NCI-H2029 treated with DMSO at 0.1 percent for 48 hours (cell line): ENCODE measurements around the gene CPTP.
"Not testable (repeated sequence)": the region's sequence is repeated elsewhere in the genome, so short reads cannot be mapped to it uniquely, and the experiment has no call there.

Experiments
- DNase-seq: peaks from one replicate; lab custom pipeline; 2025; lab: John Stamatoyannopoulos, UW

The CPTP gene

DNA sequence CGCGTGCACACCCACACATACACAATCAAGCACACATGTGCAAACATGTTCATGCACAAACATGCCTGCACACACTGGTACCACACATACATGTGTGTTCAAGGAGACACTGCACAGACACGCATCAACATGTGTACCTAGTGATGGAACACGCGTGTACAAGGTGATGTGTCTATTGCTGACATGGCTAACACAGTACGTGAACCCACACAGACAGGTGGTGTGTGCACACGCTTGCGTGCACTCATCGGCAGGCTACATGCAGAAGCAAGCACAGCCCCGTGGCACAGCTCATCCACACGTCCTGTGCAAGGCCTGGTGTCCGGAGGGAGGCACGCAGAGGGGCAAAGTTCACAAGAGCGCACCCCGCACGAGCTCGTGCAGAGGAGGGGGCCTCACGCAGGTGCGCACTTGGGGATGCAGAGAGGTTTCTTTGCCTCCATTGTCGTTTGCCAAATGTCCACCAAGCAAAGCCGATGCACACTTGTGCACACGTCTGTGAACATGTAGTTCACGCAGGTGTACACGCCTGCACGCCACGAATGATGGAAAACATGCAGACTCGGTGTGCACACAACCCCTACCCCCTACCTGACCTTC is 17.8 kb upstream of the CPTP start:
- DNase-seq, result no peak

DNA sequence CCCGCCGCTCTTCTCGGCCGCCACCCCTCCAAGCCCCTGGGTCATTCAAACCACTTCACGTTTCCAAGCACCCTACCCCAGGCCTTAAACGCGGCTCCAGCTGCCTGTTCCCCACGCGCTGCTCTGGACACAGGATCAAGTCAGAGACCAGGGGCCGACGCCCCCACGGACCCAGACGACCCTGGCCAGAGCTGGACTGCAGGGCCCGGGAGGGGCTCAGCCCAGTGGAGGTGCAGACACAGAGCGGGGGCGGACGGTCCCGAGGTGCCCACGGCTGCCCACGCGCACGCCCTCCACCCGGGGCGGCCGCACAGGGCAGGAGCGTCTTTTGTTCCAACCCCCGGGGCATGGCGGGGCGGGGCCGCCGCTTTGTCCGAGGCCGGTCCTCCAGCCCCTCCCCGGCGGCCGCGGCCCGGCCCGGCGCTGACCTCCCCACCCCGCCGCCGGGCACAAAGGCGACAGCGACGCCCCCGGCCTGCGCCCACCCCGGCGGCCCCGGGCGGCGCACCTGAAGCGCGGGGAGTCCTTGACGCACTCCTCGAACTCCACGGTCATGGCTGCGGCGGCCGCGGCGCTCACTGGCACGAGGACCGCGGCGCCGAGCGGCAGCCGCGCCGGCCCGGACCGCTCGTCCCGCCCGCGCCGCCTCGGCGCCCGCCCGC is 17.2 kb upstream of the CPTP start:
- DNase-seq, result no peak

DNA sequence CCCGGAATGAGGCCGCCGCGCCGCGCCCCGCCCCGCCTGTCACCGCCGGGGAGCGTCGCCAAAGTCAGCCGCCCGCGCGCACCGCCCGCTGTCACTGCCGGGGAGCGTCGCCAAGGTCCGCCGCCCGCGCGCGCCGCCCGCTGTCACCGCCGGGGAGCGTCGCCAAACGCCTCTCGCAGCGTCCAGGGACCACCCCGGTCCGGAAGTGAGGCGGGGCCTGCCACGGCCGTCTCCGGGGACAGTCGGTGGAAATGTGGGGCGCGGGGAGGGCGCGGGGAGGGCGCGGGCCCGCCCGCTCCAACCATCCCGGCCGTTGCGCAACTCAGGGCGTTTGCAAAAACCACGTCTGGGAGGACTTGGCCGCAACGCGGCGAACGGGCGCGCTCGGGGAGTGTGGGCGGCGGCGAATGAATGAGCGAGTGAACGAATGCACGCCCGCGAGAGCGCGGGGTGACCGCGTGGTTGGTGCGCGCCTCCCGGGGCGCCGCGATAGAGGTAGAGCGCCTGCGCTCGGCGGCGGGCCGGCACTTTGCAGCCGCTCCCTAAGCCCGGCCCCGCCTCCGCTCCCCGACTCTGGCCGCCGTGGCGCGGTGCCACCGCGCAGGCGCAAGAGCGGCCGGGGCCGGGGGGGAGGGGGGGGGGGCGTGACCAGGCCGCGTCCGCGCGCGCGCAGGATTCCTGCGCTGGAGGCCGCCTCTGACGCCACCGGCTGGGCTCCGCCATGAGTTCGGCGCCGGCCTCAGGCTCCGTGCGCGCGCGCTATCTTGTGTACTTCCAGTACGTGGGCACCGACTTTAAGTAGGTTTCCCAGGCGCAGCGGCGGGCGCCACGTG is 16.5 kb upstream of the CPTP start, which contains the start of the genes ACAP3 and PUSL1:
ACAP3 (minus strand) TSS at position 8 of the 833 bp plus-strand sequence. CDS start 115 bp downstream, outside the sequence.
PUSL1 (plus strand) TSS at position 675 of the 833 bp plus-strand sequence; CDS start at position 722, 47 bp downstream.
- DNase-seq, result peak; percentile 43

DNA sequence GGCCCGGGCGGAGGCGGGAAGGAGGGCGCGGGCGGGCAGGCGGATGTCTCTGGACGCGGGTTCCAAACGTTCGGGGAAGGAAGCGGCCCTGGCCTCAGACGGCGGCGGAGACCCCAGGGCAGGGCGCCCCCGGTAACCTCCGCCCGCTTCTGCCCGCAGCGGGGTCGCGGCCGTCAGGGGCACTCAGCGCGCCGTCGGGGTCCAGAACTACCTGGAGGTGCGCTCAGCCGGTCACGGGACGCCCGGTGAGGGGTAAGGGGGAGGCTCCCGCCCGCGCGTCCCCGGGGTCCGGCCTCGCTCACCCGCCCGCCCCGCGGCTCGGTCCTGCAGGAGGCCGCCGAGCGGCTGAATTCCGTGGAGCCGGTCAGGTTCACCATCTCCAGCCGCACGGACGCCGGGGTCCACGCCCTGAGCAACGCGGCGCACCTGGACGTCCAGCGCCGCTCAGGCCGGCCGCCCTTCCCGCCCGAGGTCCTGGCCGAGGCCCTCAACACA is 15.8 kb upstream of the CPTP start:
- DNase-seq, result no peak

DNA sequence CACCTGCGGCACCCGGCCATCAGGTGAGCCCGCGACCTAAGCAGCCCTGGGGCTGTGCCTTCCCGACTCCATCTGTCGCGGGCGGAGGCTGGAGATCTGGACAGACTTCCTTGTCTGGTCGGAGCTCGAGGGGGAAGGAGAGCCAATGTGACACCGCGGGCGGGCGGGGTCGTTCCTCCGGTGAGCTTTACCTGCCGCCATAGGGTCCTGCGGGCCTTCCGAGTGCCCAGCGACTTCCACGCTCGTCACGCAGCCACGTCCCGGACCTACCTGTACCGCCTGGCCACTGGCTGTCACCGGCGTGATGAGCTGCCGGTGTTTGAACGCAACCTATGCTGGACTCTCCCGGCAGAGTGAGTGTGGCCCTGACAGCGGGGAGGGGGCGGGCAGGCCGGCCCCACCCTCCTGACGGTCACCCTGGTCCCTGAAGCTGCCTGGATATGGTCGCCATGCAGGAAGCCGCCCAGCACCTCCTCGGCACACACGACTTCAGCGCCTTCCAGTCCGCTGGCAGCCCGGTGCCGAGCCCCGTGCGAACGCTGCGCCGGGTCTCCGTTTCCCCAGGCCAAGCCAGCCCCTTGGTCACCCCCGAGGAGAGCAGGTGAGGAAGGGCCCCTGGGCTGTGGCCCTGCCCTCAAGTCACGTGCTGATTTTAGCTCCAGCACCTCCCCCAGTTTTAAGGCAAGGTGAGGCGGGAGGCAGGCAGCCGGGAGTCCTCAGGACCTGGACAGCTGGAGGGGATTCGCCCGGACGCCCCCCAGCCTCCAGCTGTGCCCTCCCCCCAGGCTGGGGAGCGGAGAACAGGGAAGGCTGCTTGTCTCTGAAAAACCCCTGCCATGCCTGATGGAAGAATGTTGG is 15.1 kb upstream of the CPTP start:
- DNase-seq, result no peak

DNA sequence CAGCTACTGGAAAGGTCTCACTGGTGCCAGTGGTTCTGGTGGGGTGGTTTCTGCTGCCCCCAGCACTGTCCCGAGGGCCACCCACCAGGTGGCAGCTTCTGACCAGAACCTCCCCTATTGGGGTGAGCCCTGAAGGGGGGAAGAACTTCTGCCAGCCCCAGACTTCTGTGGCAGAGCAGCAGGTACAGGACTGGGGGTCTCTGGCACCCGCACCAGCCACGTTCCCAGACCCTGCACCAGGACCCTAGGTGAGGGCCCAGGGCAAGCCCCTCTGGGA is 14.6 kb upstream of the CPTP start:
- no peak for DNase-seq

DNA sequence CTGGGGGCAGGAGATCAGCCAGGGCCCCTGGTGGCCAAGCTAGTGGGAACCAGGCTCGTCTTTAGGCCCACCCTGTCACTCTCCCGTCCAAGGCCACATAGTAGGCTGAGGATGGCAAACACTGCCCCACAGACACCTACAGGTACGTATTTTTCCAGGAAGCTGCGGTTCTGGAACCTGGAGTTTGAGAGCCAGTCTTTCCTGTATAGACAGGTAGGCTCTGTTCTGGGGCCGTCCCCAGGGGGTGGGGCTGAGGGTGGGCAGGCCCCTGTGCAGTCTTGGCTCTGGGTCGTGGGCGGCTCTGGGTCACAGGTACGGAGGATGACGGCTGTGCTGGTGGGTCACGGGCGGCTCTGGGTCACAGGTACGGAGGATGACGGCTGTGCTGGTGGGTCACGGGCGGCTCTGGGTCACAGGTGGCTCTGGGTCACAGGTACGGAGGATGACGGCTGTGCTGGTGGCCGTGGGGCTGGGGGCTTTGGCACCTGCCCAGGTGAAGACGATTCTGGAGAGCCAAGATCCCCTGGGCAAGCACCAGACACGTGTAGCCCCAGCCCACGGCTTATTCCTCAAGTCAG is 14.0 kb upstream of the CPTP start:
- DNase-seq, result no peak

DNA sequence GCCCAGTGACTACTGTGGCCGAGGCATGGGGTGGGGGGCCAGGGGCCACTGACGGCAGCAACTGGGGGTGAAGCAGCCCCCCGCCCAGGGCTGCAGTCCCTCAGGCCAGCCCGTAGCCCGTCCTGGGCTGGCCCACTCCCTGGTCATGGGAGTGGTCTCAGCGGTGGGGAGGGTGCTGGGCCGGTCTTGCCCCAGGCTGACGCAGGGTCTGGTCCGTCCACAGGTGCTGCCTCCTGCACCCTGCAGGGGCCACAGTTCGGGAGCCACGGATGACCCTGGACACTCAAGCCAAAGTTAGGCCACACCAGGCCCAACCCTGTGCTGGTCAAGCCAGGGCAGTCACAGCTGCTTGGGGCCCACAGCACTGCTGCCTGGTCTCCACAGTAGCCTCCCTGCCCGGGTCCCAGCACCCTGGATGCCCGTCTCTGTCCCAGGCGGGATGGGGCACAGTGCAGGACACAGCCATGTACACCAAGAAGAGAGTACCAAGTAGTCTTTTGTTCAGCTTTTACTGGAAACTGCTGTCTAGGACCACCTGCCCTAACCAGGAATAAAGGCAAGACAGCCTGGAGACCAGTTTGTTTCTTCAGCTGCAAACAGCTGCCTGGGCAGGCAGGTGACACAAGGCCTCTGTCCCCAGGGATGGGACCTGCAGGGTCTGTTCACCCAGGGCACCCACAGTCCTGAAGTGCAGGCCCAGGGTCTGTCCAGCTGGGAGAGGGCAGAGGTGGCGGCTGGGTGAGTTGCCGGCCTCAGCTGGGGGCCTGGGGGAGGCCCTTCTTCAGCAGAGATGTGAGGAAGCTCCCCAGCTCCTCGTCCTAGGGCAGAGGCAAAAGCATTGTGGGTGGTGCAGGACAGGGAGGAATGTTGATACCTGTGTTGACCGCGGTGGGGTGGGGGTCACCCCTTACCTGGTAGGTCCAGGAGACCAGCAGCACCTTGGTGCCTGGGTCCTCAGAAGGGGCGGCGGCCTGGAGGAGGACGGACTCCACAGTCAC is 13.2 kb upstream of the CPTP start:
- DNase-seq, result no peak

DNA sequence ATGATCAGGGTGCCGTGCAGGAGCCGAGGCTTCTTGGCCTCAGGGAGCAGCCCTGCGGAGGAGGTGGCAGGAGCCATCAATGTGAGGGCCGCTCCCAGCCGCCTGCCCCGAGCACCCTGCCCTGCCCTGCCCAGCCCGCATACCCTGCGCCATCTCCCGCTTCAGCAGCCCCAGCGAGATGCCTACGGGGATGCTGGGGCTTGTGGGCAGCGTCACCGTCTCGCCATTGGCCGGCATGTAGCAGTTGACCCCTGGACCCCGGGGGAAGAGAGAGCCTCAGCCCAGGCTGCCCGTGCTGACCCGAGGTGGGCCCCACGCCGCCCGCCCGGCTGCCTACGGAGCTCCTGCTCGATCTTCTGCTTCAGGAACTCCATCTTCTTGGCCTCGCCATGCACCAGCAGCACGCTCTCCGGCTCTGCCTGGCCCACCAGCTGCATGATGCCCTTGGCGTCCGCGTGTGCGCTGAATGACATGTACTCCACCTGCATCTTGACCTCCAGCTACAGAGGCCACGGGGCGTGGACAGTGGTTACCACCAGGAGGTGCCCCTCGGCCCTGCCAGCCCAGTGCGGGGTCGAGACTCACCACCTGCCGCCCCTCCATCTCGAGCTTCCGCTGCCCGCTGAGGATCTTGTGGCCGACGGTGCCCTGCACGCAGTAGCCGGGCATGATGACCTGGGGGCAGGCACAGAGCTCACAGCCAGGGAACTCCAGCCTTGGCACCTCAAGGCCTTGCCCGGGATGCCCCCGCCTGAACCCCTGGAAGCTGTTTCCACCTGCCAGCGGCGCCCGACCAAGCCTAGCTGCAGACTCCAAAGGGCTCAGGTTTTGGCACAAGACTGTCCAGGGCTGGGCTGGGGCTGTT is 11.9 kb upstream of the CPTP start:
- no peak for DNase-seq

DNA sequence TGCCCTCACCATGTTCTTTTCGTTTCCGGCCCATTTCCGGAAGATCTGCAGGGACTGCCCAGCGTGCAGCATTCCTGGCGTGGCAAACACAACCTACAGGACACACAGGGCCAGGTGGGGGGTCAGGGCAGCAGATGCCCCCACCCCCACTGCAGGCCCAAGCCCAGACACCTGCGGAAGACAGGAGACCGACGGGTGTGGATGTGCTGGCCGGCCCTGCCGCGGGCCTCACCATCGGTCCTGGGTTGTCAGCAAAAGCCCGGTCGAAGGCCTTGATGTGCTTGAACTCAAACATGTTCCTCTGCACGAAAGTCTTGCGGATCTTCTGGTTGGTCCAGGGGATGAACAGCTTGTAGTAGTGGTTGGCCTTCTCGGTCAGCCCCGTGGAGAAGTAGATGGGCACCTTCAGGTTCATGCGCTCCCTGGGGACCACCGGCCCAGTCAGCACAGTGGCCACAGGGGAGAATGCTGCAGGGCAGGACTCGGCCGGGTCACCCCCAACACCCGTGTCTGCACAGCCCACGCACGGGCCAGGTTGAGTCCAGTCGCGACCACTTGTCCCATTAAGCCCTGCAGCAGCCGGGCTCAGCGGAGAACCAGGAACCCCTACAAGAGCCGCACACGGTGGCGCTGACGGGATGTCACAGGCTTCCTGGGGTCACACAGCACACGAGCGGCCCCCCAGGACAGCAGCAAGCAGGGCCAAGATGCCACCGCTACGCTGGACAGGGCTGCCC is 10.9 kb upstream of the CPTP start:
- no peak for DNase-seq

DNA sequence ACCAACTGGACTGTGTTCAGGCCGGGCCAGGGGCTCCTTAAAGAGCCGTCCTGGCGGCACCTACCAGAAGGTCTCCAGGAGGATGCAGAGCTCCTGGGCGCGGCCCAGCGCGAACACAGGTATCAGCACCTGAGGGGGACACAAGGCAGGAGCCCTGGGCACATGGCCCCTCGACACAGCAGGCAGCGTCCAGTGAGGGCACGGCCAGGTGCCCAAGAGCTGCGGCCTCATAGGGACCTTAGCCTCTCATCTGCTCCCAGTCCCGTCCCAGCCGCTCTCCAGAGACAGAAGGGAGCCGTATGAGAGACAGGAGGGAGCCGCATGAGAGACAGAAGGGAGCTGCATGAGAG is 10.4 kb upstream of the CPTP start:
- no peak for DNase-seq

DNA sequence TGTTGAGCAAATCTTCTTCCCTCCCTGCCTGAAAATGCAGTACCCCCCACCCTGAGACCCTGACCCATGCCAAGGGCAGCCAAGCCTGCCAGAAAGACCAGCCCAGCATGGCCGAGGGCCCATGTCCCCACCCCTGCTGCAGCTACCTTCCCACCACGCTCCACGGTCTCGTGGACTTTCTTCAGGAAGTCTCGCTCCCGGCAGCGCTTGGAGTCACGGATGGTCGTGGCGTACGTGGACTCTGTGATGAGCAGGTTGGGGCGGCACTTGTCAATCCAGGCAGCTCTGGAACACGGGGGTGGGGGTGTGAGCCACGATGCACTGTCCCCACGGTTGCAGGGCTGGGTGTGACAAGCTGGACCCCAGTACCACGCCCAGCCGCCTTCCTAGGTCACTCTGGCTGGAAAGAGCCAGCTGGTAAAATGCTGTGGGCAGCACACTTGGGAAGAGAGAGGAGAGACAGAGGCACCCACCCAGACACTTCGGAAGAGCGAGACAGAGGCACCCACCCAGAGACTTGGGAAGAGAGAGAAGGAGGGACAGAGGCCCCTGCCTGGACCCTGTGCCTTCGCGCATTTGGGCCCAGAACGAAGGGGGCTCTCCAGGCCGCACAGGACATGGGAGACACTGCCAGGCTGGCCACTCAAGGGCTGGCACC is 9.8 kb upstream of the CPTP start:
- DNase-seq, result no peak

DNA sequence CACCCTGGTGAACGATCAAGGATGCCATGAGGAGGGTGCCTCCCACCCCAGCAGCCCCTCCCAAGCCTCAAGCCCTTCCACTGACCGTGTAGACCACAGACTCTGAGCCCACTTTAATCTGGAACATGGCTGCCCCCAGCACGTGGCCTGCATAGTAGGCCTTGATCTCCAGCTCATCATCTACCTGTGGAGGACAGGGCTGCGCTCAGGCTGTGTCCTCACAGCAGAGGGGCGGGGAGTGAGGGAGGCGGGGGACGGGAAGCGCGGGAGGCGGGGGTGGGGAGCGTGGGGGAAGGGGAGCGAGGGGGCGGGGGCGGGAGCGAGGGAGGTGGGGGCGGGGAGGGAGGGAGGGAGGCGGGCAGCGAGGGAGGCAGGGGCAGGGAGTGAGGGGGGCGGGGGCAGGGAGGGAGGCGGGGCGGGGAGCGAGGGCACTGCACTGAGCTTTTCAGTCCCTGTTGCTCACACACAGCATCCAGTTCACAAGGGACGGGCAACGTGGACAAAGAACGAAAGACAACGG is 9.1 kb upstream of the CPTP start:
- no peak for DNase-seq

DNA sequence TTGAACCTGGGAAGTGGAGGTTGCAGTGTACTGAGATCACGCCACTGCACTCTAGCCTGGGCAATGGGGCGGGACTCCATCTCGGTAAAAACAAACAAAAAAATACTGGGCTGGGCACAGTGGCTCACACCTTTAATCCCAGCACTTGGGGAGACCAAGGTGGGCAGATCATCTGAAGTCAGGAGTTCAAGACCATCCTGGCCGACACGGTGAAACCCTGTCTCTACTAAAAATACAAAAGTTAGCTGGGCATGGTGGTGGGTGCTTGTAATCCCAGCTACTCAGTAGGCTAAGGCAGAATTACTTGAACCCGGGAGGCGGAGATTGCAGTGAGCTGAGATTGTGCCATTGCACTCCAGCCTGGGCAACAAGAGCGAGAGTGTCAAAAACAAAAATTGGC is 8.4 kb upstream of the CPTP start:
- DNase-seq, result not testable (repeated sequence)

DNA sequence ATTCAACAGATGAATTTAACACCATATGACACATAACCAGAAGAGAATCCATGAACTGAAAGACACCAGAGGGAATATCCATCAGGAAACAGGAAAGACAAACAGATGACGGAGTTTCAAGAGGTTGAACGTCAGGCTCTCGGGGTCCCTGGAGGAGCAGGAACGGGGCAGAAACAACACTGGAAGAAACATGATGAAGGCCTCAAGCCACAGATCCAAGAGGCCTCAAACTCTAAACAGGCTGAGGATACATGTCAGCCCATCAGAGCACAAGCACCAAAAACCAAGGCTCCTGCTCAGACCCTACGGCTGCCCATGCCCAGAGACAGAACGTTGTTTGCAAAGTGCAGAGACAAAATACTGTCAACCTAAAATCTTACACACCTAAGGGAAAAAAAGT is 7.2 kb upstream of the CPTP start:
- DNase-seq, result no peak

DNA sequence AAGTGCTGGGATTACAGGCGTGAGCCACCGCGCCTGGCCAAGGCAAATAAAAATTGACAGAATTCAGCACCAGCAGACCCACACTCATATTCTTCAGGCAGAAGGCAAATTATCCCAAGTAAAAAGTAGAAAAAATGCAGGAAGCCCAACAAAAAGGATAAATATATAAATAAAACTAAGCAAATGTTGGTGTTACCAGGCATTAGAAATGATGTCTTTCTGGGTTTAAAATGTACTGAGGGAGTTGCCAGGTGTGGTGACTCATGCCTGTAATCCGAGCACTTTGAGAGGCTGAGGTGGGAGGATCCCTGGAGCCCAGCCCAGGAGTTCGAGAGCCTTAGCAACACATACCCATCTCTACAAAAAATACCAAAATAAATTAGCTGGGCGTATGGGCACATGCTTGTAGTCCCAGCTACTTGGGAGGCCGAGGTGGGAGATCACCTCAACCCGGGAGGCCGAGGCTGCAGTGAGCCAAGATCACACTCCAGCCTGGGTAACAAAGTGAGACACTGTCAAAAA is 6.4 kb upstream of the CPTP start:
- DNase-seq, result peak; percentile 67

DNA sequence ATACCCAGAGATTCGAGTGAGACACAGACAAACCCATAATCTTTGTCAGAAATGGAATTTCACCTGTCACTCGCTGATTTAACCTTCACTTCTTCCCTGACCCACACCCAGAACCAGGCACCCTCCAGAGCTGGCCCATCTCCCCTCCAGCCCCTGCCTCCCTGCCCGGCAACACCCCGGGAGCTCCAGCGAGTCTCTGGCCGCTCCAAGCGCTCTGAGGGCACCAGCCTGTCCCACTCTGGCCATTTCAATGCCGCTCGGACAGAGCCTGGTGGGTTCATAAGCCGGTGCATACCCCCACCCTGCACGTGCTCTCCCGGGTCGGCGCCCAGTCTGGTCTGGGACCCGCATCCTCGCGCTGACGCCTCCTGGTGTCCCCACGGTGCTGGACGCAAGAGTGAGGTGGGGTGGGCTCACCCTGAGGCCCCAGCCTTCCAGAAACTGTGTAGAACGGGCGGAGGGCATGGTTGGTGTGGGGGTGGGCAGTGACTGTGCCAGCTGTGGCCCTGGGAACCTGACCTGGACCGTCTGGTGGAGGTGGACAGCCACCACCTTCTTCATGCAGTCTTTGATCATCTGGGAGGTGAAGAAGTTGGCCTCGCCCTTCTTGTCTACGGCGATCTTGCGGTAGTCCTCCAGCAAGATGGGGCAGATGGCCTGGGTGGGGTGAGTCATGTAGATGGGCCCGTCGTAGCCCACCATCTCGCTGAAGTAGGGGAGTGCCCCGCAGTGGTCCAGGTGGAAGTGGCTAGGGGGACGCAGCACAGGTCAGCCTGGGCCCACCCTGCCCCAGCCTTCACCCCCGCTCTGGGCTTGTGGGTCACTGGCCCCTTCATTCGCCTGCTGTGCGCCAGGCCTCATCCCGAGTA is 5.6 kb upstream of the CPTP start:
- no peak for DNase-seq
